Activated CD8-positive, alpha-beta memory T cell treated with anti-CD3 and anti-CD28 coated beads for 1 hour (primary cell): ENCODE data around the gene ZNF239.
"Not testable (repeated sequence)": the region's sequence is repeated elsewhere in the genome, so short reads cannot be mapped to it uniquely, and the experiment has no call there.

Source experiments
- DNase-seq, 2 donors: peaks; one replicate each; pipeline ENCODE4 v3.0.0-alpha.2; 2020; ENCODE audit warnings: low read depth in 1 of 2; ENCODE audit errors: extremely low read depth in 1 of 2

ZNF239 gene

DNA sequence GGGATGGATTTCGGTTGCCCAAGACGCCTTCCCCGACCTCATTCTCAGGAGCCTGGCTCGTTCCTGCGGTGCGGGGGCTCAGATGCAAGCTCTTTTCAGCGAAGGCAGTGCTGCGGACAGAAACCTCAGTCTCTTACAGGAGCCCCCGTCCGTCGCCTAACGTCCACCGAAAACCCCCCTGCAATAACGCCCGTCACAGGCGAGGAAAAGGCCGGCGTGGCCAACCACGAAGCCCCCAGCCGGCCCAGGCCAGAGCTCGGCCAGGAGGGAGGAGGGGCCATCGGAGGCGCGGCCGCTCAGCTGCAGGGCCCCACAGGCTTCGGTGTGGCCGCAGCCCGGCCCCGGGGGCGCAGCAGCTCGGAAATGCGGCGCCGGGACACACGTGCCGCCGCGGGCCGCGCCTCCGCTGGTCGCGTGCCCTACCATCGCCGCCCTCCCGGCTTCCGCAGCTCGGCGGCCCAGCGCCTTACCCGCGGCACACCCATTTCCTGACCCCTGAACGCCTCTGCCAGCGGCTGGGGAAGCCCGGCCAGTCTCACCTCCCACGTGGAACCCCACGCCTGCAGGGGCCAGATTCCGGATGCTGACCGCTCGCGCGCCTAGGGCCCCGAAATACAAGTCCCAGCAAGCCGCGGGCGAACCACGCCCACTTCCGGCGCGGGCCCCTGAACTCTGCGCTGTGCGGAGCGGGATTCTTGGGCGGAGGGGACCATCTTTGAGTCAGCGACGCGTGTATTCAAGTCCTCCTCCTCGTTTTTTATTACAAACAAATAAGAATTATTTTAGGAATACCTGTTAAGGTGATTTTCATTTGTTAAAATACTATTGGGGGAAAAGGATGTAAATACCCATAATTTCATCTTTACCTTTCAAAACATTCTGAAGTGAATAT is at the start of gene ZNF239:
Gene ZNF239 (minus strand): TSS at position 616 of the 892 bp plus-strand sequence. CDS start 16,537 bp downstream, outside the sequence.
- peak; percentile 52 to 72 for DNase-seq

DNA sequence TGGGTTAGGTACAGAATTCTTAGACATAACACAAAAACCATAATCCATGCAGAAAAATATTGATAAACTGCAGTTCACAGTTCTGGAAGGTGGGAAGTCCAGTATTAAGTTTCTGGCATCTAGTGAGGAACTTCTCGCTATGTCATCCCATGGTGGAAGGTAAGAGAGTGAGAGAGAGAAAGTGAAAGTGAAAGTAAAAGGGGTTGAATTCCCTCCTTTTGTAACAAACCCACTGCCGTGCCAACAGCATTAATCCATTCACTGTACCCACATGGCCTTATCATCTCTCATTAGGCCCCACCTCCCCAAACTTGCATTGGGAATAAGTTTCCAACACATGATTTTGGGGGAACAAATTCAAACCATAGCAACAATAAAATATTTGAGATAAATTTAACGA is 48.9 kb upstream of the ZNF239 start:
- no peak for DNase-seq

DNA sequence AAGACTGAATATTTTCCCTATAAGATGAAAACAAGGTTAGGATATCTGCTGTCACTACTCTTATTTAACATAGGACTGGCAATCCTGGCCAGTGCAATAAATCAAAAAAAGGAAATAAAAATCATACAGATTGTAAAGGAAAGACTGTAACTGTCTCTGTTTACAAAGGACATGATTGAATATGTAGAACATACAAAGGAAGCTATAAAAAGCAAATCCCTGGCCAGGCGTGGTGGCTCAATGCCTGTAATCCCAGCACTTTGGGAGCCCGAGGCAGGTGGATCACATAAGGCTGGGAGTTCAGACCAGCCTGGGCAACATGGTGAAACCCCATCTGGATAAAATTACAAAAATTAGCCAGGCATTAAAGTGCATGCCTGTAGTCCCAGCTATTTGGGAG is 47.6 kb upstream of the ZNF239 start:
- no peak for DNase-seq

DNA sequence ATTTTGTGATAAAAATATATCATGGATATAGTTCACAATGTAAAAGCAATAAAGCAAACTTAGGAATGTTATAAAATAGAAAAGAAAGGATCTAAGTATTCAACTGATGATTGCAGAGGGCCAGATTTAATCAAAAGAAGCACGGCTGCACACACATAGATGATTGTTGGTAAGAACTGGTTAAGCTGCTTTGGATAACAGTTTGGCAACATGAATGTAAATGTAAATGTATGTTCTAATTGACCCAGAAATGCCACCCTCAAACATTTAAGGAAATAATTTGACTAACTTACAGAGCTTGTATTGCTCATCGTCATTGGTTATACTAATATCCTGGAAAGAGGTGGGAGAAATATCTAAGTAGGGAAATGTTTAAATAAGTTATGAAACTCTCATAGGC is 45.0 kb upstream of the ZNF239 start:
- no peak for DNase-seq

DNA sequence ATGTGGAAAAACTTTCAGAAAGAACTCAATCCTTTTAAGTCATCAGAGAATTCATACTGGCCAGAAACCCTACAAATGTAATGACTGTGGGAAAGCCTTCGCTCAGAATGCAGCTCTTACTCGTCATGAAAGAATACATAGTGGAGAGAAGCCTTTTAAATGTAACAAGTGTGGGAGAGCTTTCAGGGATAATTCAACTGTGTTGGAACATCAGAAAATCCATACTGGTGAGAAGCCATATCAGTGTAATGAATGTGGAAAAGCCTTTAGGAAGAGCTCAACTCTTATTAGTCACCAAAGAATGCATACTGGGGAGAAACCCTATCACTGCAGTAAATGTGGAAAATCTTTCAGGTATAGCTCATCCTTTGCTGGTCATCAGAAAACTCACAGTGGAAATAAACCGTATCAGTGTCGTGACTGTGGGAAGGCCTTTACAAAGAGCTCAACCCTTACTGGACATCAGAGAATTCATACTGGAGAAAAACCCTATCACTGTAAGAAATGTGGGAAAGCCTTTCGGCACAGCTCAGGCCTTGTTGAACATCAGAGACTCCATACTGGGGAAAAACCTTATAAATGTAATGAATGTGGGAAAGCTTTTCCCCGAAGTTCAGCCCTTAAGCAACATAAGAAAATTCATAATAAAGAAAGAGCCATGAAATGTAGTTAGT is 42.4 kb upstream of the ZNF239 start:
- no peak for DNase-seq

DNA sequence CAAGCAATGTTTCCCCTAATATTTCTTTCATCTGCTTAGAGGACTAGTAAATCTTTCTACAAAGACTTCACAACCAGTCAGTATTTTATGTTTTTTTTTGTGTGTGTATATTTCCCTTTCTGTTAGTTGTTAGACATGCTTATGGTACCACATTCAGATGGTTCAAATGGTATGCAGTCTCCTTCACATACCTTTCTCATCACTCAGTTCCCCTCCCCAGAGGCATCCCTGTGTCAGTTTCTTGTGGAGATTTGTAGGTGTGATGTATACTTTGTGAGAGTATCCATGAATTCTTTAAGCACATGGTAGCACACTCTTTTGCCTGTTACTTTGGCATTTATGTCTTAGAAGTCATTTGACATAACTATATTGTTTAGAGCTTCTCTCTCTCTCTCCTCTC is 36.2 kb upstream of the ZNF239 start:
- DNase-seq = no peak

DNA sequence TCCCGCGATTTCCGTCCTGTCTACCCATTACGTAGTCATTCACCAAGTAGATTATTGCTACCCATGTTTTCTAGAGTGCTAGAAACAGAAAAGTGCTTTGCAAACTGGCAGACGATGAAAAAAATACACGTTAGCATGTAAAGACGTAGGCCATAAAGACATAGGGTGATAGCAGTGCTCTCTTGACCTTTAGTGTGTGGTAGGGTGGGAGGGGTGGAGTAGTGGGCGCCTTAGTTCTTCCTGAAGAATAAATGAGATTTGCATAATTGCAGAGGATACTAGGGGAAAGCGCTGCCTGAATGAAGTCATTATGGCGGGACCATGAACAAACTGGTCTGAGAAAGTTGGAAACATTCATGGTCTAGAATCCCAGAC is 32.8 kb upstream of the ZNF239 start:
- no peak for DNase-seq

DNA sequence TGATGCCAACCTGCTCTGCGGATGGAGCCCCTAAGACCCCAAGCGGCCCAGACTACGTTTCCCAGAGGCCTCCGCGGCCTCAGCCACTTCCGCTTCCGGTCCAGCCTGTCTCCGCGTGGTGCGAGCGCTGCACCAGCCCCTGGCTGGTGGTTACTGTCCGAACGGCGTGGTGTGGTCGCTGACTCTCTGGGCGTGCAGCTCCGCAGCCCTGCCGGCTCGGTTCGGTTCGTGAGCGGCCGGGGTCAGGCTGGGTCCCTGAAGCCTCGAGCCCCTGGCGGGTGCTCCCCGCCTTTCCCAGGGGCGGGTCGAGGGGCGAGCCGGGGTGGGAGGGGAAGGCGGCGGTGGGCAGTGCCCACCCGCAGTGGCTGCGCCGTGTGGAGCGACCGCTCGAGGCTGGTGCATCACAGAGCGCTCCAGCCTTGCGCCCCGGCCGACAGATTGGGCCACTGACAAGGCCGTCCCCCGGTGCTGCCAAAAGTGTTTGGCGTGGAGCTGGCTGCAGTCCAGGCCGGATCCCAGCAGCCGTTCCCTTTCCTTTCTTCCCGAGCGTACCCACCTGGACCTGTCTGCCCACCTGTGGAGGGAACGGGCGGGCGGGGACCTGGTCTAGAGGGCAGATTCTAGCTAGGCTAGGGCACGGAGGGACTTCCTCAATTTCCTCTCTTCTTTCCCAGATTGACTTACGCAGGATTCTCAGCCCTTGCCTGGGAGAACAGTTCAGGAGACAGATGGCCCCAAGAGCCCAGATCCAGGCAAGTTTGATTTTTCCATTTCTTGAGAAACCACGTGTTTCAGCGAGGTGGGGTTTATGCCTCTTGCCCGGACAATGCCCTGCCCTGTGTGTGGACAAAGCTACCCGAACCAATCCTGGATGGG is 32.1 kb upstream of the ZNF239 start, which contains the start of gene ZNF485:
Gene ZNF485 (plus strand): TSS at position 116 of the 876 bp plus-strand sequence. CDS start 613 bp downstream, at position 729.
- DNase-seq = peak; percentile 14 to 43

DNA sequence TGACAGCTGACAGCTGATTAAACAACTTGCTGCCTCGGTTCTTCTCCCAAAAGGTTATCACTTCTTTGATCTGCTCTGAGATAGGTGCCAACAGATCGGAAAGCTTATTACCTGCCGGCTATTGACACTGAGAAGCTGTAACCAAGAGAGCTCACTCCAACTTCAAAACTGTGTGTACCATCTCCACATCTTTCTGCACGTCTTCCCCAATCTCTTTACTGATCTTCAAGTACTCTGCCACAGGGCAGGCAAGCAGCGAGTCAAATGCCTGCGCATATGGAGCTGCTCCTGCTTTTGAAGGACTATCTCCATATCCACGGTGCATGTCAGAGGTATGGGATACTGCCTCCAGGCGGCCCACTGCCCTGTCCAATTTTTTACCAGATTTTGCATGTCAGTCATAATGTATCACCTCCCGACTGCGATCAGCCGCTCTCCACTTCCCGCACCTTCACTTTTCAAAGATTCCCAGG is 31.5 kb upstream of the ZNF239 start:
- DNase-seq = no peak

DNA sequence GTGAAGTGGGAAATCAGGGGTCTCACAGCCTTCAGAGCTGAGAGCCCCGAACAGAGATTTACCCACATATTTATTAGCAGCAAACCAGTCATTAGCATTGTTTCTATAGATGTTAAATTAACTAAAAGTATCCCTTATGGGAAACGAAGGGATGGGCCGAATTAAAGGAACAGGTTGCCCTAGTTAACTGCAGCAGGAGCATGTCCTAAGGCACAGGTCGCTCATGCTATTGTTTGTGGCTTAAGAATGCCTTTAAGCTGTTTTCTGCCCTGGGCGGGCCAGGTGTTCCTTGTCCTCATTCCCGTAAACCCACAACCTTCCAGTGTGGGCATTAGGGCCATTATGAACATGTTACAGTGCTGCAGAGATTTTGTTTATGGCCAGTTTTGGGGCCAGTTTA is 27.2 kb upstream of the ZNF239 start:
- not testable (repeated sequence) for DNase-seq

DNA sequence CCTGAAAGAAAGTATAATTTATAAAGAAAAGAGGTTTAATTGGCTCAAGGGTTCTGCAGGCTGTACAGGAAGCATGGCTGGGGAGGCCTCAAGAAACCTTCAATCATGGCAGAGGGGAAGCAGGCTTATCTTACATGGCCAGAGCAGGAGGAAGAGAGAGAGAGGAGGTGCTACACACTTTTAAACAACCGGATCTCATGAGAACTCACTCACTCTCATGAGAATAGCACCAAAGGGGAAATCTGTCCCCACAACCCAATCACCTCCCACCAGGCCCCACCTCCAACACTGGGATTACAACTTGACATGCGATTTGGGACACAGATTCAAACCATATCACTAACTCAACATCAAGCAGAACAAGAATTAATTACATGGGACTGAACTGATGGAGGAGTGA is 24.9 kb upstream of the ZNF239 start:
- DNase-seq = no peak

DNA sequence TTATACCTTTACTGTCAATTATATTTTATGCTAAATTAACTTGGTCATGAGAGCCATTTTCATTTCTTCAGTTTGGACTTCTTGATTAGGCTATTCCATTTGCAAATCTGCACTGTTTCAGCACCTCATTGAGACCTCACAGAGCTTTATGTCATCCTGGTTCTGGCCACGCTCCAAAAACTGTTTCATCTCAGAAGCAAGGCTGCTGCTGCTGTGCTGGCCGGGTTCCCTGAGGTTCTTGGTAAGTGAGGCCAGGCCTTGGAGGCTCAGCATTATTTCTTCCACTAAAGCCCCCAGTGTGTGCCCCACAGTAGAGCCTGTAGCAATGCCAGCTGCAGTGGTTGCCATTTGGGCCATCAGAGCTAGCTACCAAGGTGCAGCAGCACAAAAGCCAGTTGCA is 24.0 kb upstream of the ZNF239 start:
- DNase-seq = no peak

DNA sequence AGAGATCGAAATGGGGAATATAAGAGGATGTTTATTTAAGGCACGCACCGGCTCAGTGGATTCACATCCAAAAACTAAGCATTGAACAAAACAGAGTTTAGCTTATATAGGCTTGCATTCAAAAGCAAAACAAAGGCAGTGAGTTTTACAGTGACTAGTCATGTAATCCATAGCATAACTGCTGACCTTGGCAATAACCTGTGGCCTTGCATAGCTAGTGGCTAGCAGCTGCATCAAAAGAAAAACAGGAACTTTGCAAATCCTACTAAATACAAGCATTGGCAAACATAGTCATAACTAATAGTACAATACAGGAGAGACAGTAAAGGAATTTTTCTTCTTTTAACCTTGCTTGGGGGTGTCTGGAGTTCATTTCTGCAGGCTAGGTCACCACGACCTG is 22.1 kb upstream of the ZNF239 start:
- no peak for DNase-seq

DNA sequence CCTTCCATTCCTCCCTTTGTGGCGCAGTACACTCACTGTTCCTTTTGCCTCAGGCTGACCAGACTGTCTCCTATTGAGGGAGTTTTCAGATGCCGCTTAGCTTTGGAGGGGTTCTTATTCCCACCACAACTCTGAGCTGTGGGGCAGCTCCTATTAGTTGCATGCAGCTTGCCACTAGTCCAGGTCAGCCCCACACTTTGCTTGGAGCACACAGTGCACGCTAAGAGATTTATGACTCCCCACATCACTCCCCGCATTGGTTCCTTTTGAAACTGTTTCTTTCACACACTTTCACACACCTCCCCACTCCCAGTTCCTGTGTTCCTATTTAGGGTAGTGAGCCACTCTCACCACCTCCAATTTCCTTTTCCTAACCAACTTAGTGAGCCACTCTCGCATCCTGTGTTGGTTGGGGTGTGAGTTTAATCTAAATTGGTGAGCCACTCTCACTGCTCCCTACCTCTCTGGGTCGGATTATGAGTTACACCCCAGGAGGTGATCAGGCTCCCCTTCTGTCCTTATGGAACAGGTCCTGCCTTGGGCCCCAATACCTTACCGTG is 21.4 kb upstream of the ZNF239 start:
- DNase-seq = no peak

DNA sequence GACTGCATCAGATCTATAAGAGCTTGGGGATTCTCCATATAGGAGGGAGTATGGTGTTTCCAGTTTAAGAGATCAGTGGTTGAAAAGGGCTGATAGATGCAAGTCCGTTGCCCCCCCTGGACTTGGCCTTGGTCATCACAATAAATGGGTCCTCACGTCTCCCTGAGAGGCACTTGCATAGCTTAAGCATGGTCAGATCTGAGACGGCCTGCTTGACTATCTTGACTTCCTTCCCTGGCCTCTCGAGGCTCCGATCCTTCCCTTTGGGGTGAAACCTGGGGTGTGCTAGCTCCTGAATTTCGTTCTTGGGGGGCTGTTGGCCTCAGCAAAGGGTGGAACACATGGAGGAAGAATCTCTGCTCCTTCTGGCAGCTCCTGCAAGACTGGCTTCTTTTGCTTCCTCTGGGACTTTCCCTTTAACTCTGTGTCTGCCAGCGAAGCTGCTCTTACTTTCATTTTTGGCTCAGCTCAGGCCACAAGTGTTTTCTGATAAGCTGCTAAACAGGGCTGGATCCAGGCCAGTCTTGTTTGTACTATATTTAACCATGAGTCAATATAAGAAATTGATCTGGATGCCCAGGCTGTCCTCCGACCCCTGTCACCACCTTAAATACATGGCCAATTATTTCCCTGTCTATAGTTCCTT is 20.7 kb upstream of the ZNF239 start:
- DNase-seq = no peak

DNA sequence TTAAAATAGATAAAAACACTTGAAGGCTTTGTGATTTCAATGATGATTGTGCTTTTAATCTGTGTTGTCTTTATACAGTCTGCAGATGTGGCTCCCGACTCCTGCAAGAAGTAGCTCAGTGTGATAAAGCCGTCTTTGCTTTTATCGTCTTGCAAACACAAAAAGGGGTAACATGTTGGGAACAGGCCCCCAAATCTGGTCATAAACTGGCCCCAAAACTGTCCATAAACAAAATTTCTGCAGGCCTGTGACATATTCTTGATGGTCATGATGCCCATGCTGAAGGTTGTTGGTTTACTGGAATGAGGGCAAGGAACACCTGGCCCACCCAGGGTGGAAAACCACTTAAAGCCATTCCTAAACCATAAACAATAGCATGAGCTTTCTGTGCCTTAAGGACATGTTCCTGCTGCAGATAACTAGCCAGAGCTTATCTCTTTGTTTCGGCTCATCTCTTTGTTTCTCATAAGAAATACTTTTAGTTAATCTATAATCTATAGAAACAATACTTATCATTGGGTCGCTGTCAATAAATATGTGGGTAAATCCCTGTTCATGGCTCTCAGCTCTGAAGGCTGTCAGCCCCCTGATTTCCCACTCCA is 17.0 kb upstream of the ZNF239 start:
- no peak for DNase-seq

DNA sequence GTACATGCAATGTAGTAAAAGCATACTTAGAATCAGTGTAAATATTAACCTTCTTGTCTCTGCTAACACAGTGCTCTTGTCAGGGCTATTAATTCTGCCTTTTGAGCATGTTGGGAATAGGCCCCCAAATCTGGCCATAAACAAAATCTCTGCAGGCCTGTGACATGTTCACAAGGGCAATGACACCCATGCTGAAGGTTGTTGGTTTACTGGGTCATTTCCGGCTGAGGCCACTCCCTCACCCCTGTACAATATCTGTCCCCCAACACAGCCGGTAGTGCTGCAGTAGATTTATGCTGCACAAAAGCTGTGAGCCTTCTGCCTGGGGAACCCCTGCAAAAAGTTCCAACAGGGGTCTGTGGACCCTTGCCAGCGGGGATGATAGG is 12.3 kb upstream of the ZNF239 start:
- DNase-seq = not testable (repeated sequence)

DNA sequence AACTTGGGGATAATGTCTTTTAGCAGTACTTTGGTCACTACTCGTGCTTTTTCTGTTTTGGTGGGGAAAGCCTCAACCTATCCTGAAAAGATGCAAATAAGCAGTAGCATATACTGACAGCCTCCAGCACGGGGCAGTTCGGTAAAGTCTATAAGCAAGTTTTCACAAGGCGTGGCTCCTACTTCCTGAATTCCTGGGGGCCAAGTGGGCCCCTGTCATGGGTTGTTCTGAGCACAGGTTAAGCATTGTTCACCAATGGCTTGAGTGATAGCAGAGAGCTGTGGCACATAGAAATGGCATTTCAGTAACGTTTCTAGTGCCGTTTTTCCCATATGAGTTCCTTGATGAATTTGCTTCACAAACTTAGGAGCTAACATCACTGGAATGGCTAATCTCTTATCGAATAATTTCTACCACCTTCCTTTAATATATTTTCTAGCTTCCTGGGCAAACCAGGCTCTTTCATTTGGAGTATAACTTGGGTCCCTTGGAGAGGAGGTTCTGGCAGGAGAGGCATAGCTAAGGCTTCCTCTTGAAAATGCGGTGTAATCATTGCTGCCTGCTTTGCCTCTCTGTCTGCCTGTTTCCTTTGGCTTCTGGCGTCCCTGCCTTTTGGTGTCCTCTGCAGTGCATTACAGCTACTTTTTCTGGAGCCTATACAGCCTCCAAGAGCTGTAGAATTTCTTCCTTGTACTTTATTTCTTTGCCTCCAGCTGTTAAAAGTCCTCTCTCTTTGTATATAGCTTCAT is 11.7 kb upstream of the ZNF239 start:
- no peak for DNase-seq

DNA sequence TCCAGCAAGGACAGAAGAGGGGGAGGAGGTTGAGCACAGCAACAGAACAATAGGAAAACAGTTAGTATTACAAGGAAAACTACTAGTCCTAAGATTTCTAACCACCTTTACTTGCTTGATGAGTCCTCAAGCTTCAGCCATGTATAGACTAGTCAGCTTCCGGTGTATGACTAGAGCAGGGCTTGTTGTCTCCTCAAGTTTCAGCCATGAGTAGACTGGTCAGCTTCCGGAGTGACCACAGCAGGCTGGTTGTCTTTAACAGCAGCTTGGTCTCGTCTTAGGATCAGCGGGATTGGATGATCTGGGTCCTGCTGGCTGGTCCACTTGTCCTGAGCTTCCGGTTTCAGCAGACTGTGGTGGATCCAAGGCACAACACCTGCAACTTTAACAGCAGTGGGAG is 10.6 kb upstream of the ZNF239 start:
- no peak for DNase-seq
